GM19438 (cell line): Measurements from ENCODE around the gene KLK1.
"Not testable (repeated sequence)": the region's sequence is repeated elsewhere in the genome, so short reads cannot be mapped to it uniquely, and the experiment has no call there.

Source experiments
- ATAC-seq: cut with Tn5 transposase; IDR thresholded peaks from one replicate; pipeline ENCODE4 v1.9.1; 2021; ENCODE audit warnings: low read depth; ENCODE audit not compliant: unreplicated experiment

KLK1 gene

GRCh38 chr19:50794074-50794875 is 29.3 kb downstream of the KLK1 start:
- no peak for ATAC-seq

- ATAC-seq, result no peak
Measured at GRCh38 chr19:50793558-50794065, 30.0 kb downstream of the KLK1 start.

GRCh38 chr19:50792272-50793250 is 31.0 kb downstream of the KLK1 start:
- no peak for ATAC-seq

GRCh38 chr19:50791594-50792271 is 31.9 kb downstream of the KLK1 start:
- ATAC-seq, result no peak

- ATAC-seq, result no peak
Measured at GRCh38 chr19:50790922-50791467, 32.6 kb downstream of the KLK1 start.

GRCh38 chr19:50790396-50790795 is 33.2 kb downstream of the KLK1 start, which contains the start of gene ACP4:
Gene ACP4, plus strand, starts transcription at chr19:50790415. Its CDS starts 0 bp downstream, at chr19:50790415.
- ATAC-seq, result no peak

- no peak for ATAC-seq
Measured at GRCh38 chr19:50785329-50785728, 38.3 kb downstream of the KLK1 start.

- no peak for ATAC-seq
Measured at GRCh38 chr19:50784710-50785109, 38.9 kb downstream of the KLK1 start.

- ATAC-seq, result not testable (repeated sequence)
Measured at GRCh38 chr19:50783848-50784152, 39.8 kb downstream of the KLK1 start.

GRCh38 chr19:50780753-50781435 is 42.7 kb downstream of the KLK1 start:
- ATAC-seq, result no peak

GRCh38 chr19:50779504-50780457 is 43.8 kb downstream of the KLK1 start:
- no peak for ATAC-seq

- ATAC-seq, result no peak
Measured at GRCh38 chr19:50778906-50779430, 44.6 kb downstream of the KLK1 start.

- no peak for ATAC-seq
Measured at GRCh38 chr19:50777830-50778303, 45.7 kb downstream of the KLK1 start.

- ATAC-seq, result no peak
Measured at GRCh38 chr19:50777261-50777660, 46.3 kb downstream of the KLK1 start.

GRCh38 chr19:50776131-50776530 is 47.5 kb downstream of the KLK1 start:
- no peak for ATAC-seq

GRCh38 chr19:50773454-50773853 is 50.1 kb downstream of the KLK1 start:
- ATAC-seq, result not testable (repeated sequence)

GRCh38 chr19:50772912-50773311 is 50.7 kb downstream of the KLK1 start:
- ATAC-seq, result not testable (repeated sequence)

GRCh38 chr19:50772476-50772875 is 51.1 kb downstream of the KLK1 start:
- no peak for ATAC-seq
